Nucleus accumbens (tissue), 56 donors: Measurements from ENCODE around the gene CPNE5.

ENCODE experiments used
- DNase-seq, 56 donors: peaks; one replicate each; lab custom pipeline; 2025; lab: John Stamatoyannopoulos, UW

Gene CPNE5

DNA sequence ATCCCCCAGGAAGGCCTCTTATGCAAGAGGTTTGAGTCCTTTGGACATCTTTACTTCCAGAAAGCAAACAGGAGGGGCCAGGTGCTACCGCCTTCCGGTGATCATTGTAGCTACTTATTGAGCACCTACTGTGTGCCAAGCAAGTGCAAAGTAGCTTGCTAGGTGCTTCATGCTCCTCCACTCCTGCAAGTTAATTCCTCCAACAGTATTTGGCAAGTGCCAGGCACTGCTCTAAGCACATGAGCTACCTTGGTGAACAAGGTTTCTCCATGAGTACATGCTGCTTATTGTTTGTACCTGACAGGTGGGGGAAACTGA lies 2.3 kb downstream of the CPNE5 start:
- no peak for DNase-seq

DNA sequence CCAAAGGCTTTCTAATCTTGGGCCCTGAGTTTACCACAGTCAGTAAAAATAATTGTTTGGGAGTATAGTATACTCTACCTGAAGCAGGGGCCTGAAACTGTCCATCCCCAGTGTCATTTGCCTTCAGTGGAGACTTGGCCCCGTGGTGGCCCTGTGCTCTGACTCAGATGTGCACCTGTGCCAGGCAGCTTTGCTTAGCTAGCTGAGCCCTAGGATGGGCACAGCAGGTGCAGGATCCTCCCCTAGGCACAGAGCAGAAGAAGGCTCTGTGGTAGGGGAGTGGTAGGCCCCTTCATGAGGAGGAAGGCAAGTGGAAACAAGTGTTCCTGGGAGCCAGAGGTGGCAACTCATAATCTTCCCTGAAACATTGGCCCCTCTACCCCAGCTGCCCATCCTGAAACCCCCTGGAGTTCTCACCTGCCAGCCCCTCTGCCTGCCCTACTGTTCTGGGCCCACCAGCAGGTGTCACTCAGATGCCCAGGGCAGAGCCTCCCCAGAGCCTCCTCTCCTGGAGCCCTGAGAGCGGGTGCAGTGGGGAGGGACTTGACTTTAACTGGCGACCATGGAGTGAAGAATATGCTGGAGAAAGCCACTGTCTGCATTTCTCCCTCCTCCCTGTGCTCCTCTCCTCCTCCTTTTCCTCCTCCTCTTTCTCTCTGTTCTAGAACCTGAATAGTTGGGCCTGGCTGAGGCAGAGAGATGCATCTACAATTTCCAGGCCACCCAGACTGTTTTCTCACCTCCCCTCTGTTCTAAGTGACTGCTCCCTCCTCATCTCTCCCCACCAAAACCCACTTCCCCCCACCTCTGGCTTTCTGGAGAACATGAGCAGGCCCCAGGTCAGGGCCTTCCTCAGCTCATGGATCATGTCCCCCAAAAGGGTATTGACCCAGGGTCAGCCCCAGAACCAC lies 2.9 kb downstream of the CPNE5 start:
- DNase-seq: peak in 5 of 56 donors; percentile 11 to 43 (median 31)

DNA sequence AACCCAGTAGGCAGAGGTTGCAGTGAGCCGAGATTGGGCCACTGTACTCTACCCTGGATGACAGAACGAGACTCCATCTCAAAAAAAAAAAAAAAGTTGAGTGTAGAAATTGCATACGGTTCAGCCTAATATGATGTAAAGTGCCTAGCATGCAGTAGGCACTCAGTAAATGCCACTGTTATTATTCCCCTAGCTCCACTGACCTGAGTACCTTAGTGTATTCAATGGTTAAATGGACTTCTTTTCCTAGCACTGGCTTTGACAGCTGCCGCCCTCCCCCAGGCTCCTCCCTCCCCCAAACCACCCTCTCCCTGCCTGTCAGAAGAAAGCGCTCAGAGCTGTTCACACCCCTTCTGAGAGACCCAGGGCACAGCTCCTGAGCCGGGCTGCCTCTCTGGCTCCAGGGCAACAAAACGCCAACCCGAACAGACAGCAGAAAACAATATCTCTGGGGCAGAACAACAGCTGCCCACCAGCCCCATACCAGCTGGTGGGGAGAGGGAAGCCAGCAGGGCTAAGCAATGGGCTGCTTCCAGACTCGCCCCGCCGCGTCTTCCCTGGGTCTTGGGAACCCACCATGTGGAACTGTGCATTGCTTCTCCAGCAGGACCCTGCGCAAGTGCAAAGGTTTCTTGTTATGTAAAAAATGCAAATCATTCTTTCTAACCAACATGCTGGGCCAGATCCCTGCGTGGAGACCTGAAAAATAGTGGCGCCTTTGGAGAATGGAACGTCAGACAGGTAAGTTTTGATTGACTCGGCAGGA lies 4.5 kb downstream of the CPNE5 start:
- DNase-seq: peak in 20 of 56 donors; percentile 9 to 56 (median 30)

DNA sequence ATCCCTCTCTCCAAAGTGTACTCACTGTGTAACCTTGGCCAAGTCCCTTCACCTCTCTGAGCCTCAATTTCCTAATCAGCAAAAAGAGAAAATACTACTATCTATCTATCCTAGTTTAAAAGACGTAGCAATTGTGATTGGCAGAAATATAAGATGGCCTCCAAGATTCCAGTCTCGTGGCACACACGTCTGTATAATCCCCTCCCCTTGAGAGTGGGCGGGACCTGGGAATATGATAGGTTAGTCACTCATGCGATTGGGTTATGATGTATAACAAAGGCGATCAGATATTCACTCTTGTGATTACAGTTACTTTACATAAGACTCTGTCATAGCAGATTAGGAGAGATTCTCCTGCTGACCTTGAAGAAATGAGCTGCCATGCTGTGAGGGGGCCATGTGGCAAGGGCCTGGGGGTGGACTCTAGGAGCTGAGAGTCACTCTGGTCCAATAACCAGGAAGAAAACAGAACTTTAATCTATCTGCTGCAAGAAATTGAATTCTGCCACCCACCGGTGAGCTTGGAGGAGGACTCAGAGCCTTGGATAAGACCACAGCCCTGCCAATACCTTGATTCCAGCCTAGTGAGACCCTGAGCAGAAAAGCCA lies 6.0 kb downstream of the CPNE5 start:
- peak in 2 of 56 donors; percentile 16 to 18 for DNase-seq

DNA sequence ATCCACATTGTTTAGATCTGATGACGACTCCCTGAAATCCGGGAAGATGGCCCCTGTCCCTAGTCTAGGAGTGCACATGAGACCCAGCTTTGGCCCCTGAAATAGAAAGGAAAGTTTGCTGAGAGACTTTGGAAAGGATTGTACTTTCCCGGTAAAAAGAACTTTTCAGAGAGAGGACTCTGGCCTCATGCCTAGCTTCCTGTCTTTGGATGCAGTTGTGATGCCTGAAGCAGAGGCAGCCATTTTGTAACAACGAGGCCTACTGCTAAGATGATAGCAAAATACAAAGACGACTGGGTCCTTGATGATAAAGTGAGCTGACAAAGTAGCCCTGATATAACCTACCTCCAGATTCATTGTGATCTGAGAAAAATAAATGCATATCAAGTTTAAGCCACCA lies 6.9 kb downstream of the CPNE5 start:
- no peak for DNase-seq

DNA sequence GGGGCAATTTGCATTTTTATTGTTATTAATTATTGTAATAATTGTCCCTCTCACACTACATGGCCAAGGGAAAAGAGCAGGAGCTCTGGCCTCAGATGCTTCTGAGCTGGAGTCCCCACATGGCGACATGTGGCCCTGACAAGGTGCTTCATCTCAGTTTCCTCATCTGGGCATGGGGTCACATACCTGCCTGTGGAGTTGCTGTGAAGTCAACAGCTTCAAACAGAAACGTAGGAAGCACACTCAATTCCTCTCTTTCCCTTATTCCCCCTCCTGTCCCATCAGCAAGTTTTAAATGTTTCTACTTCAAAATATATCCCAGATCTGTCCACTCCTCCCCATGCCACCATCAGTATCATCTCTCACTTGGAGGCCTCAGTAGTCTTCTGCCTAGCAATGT lies 8.7 kb downstream of the CPNE5 start:
- DNase-seq: no peak

DNA sequence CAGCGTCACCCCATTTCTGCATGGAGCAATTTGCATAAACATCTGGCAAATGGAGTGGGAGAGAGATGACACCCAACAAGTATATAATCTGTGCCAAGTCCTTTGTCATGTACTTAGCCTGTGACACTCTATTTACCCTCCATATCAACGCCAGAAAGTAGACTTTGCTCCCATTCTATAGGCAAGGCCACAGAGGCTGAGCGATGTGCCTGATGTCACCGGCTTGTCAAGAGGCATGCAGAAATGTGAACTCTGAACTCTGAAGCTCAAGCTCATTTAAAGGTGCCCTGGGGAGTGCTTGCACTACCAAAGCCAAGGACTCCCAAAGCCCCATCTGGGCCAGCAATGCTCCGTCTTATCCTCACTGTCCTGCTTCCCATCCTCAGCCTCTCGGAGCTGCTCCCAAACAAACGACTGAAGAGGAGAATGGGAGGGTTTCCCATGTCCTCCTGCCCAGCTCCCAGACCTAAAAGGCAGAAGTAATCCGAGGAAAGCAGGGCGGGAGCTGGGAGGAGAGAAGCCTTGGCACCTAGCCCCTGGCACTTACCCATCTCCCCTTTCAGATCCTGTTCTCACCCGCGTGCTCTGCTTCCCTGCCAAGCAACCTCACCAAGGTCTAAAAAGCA lies 9.2 kb downstream of the CPNE5 start:
- peak in 32 of 56 donors; percentile 4 to 74 (median 30) for DNase-seq

DNA sequence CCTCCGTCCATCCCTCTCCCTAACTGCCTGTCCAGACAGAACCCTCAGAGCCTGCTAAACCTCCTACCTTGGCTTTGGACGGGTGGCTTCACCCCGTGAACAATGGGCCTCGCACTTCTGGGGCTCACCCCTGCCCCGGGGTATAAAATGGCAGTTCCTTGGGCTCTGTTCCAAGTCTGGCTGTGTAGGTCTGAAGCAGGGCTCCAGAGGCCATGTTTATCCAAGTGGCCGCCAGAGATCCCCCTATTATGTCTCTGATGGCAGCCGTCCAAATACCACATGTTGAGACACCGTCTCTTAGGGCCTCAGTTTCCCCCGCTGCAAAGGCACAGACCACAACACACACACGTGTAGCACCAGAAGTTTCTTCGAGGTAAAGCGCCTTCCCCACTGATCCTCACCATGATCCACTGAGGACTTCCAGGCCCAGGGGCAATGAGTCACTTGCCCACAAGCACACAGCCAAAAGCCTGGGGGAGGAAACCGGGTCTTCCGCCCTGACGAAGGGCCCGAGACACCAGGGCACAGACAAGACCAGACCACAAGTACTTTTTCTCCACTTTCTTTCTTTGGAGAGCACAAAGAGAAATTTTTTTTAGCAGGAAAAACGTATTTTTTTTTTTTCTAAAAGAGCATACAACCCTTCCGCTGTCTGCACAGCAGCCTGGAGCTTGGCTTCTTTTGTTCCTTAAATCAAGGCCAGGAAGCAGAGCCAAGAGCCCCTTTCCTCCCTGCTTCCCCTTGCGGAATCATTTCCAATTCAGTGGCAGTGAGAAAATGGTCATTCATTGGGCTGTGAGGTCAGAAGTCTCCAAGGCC lies 11.8 kb downstream of the CPNE5 start:
- DNase-seq: peak in 10 of 56 donors; percentile 18 to 46 (median 34)

DNA sequence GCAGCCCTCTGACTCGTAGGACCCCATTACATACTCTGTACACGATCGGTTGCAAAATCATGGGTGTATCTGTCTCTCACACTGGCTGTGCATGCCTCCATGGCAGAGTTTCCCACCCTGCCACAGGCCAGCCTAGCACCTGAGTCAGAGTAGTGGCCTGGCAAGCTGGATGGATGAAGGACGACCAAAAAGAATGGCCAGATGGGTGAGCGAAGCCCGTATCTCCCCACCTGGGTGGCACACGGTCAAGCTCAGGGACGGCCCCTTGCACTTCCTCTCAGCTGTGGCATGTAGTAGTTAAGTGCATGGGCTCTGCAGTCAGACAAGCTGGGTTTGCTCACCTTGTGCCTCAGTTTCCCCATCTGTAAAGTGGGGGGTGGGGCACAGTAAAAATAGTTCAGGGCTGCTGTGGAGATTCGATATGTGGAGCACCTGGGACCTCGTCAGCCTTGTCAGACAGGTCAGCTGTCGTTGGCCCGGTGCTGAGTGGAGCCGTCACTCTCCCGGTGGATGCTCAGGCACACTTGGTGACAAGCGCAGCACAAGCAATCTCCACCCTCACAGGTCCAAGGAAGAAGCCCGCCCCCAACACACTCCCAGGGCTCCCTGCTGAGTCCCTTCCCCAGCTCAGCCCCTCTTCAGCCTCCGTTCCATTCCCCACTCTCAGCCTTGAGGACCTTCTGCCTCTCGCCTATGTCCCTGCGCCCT lies 12.6 kb downstream of the CPNE5 start:
- DNase-seq: no peak

DNA sequence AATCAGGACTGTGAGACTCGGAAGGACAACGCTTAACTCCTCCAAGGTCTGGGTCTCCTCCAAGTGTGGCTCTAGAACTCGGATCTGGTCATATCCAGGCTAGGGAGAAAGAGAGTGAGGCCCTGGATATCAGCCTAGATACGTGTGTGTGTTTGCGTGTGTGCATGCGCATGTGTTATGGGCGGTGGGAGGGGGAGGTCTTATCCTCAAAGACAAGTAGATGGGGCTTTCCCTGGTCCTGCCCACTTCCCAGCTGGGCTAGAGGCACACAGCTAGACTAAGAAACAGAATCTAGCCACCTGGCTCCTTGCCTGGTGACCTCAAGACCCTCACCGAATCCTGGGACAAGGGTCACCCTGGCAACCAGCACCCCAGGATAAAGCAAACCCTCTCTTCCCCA lies 13.2 kb downstream of the CPNE5 start:
- DNase-seq: no peak

DNA sequence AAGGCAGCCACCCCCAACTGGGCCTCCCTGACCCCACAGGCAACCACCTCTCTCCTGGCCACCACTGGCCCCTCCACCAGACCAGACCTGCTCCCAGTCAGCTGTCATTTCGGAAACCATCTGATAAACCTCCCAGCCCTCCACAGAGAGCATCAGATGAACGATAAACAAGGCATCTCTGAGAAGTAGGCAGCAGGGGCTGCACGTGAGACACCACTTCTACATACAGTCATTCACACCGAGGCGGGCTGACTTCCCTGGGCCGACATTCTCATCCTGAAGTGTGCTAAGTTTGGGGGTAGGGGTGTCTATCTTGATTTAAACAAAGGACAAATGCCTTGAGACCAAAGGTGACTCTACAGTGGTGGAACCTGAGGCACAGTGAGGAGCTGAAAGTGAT lies 13.8 kb downstream of the CPNE5 start:
- no peak for DNase-seq

DNA sequence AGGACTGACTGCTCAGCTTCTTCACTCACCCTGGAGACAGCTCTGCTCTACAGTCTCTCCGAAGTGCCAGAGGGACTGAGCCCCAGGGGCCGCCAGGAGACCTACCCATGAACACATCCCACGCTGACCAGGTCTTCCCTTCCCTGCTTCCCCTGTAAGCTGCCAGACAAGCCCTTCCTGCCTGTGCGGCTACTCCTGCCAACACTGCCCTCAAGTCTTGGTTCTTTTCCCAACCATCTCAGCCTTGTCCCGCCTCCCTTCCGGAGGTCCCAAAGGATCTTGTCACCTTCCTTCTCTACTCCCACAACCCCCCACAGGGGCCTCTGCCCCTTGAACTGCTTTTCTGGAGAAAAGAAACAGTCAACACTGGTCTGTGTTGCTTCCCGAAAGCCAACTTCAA lies 15.0 kb downstream of the CPNE5 start:
- DNase-seq: no peak

DNA sequence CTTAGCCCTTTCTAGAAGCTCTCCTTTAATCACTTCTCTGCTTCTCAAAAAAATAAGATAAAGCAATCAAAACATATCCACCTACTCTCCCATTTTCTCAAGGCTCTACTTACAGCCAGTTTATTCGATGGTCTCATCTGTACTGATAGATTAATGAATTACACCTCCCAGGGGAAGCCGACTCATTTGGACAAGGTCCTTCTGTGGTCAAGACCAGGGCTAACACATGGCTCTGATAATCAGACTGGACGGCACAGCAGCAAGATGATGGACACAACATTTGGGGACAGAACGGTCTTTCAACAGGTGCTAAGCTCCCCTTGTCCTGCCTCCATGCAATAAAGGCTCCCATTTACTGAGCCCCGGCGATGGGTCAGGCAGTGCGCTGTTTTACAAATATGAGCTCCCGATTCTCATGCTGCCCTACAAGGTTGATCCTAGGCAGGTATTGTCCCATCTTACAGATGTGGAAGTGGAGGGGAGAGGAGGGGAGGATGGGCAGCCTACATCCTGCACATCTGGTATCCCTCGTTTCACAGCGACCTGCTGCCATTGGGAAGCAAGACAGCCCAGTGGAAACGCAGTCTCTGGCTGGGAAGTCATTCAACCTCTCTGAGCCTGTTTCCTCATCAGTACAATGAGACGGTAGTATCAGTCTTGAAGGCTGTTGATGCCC lies 15.7 kb downstream of the CPNE5 start:
- no peak for DNase-seq

DNA sequence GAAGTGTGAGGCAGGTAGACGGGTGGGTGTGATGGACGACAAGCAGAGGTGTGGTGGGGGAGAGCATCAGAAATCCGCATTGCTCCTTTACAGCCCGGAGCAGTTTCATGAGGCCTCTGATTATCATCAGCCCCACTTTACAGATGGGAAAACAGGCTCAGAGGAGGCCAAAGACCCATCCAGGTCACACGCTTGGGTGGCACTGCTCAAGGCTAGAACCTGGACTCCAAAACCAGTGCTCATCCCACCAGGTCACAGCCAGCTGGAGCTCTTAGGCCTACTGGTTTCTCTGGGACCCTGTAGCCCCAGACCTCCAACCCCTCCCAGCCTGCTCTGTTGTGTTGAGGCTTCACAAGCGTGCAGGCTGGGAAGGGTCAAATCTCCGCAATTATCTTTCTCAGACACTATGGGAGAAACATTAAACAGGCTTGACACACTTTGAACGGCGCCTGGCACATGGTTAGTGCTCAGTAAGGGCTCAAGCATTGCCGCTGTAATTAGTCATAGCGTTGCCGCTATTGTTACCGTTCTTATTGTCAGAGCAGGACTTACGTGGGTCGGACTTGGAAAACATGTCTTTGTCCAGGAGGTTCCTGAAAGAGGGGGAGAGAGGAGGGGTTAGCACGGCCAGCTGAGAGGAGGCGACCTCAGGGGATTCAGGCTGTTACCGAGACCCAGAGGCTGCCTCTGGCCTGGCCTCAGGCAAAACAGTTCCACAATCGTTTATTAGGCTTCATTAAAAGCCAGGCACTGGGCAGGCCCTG lies 16.6 kb downstream of the CPNE5 start:
- no peak for DNase-seq

DNA sequence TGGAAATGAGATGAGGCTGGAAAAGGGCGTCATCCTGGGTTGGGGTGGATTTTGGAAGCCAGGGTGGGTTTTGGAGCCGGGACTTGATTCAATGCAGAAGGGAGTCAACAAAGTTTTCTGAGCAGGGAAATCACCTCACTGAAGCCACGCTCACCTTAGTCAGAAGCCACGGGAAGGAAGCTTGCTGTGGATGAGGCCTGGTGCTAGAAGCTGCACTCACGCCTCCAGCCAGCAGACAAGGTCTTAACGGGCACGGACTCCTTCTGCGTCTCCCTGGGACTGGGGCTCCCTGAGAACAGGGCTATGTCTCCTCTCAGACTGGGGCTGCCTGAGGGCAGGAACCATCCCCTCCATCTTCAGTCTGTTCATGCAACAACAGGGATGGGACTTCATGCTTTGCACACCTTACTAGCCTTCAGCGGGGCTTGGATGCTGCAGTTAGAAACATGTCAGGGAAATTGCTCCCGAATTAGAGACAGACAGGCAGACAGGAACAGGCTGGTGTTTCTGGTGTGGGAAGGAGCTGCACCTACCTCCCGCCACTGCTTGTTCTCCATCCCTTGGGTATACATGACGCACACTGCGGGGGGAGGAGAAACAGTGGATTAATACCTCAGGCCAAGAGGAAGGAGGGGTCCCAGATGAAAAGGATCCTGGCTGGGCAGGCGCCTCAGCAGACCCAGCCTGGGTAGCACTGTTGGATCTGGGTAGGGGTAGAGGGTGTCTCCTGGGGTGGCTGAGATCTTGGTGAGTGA lies 17.5 kb downstream of the CPNE5 start:
- DNase-seq: peak in 9 of 56 donors; percentile 16 to 41 (median 28)

DNA sequence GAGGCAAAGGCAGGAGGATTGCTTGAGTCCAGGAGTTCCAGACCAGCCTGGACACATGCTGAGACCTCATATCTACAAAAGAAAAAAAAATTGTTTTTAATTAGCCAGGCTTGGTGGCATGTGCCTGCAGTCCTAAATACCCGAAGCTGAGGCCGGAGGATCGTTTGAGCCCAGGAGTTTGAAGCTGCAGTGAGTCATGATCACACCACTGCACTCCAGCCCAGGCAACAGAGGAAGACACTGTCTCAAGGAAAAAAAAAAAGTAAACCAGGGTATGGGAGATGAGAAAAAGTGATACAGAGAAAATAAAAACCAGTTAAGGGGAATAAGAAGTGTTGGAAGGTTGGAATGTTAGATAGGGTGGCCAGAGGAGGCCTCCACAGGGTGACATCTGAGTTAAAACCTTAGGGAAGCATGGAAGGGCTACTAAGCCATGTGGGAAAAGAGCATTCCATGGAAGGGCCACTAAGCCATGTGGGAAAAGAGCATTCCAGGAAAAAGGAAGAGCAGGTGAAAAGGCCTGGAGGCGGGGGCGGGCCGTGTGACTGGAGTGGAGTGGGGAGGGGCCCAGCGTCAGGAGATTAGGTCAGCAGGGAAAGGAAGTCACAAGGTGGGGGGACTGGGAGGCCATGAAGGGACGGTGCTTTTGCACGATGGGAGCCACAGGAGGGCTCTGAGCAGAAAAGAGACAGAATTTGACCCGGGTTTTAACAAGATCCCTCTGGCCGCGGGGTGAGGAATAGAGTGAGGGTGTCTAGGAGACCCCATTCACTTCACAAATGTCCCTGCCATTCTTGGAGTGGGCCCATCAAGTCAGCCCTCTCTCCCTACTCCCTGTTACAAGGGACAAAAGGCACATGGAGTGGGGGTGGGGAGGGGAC lies 18.3 kb downstream of the CPNE5 start:
- DNase-seq: no peak
